Measurements from ENCODE around the gene UBE2M.
"Not testable (repeated sequence)": the region's sequence is repeated elsewhere in the genome, so short reads cannot be mapped to it uniquely, and the experiment has no call there.

UBE2M gene

DNA sequence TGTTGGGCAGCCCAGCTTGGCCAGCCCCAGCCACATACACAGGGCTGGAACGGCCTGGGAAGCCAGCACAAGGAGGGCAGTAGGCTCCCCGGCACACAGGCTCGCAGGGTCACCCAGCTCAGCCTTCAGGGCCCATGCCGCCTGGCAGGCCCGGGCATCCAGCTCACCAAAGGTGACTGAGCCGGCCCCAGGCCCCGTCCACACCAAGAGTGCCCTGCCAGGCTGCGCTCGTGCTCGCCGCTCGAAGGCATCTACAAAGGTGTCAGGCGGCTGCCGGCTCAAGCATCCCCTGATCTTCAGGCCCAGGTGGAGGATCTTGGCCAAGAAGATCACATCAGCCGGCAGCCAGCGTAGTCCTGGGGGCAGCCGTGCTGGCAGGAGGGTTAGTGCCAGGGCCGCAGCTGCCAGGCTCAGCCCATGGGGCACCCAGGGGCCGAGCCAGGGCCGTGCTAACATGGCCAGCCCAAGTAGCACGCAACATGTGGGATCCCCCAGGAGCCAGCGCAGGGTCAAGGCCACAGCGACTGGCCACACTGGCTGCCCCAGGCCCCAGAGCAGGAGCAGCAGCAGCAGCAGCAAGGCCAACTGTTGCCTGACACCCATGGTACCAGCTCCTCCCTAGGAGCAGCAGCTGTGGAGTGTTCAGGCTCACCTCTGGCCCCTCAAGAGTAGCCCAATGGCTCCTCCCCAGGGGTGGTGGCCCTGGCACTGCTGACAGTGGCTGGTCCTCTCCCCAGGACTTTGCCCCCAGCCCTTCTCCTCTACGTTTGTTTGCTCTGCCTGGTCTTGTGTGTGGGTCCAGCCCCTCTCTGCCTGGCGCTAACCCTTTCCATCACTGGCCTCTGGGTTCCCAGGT, 46.8 kb downstream of the UBE2M start, which contains the start of gene SLC27A5:
SLC27A5 (minus strand) TSS at position 640 of the 856 bp plus-strand sequence; CDS start at position 603, 37 bp downstream.
- no peak for DNase-seq

GRCh38 chr19:58510084-58510862, 48.1 kb downstream of the UBE2M start:
- no peak for DNase-seq

DNA sequence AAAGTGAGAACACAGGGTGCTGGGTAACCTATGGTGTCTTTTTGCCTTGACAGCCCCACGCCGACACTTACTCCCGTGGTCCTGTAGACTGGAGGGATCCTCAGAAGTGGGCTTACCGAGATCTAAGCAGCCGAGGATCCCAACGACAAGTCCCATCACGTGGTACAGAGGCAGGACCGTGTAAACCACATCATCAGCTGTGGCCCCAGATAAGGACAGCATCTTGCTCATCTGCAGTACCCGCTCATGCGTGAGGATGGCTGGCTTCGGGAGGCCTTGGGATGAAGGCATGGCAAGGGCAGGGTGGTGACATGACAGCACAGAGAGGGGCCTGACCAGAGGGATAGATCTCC, 48.7 kb downstream of the UBE2M start:
- DNase-seq: no peak

- DNase-seq: not testable (repeated sequence)
These were observed 50.7 kb downstream of the UBE2M start for GRCh38 chr19:58507602-58508223.
